Fibroblast of lung (primary cell): ENCODE data around the gene UGGT1. TPM values are rescaled to one million over a fixed set of nuclear protein-coding genes. Genes with fewer than 3 reads are reported as not detected.
A peak's percentile ranks its signal among the peaks of the same experiment; 100 is the strongest.

Experiments used
- DNase-seq, 2 donors: peaks; one replicate each; pipeline versions ENCODE4 v3.0.0 to v3.0.0-alpha.2; 2010; ENCODE audit warnings: low read depth in 2 of 2
- H2AFZ ChIP-seq: 2 replicates; pipeline ENCODE4 v1.5.1; 2012; ENCODE audit warnings: low read length, control low read depth, inconsistent platforms
- H3K27ac ChIP-seq: 2 replicates; pipeline ENCODE4 v1.5.1; 2011; ENCODE audit warnings: low read length, control low read depth; ENCODE audit not compliant: insufficient read depth
- H3K27me3 ChIP-seq: 2 replicates; pipeline ENCODE4 v1.5.1; 2011; ENCODE audit warnings: mild to moderate bottlenecking, low read length; ENCODE audit not compliant: control insufficient read depth, insufficient read depth
- H3K36me3 ChIP-seq: 2 replicates; pipeline ENCODE4 v1.5.1; 2011; ENCODE audit warnings: low read length; ENCODE audit not compliant: control insufficient read depth, insufficient read depth
- H3K4me1 ChIP-seq: 2 replicates; pipeline ENCODE4 v1.5.1; 2011; ENCODE audit warnings: low read length; ENCODE audit not compliant: control insufficient read depth, insufficient read depth; ENCODE audit errors: extremely low read depth
- H3K4me2 ChIP-seq: 2 replicates; pipeline ENCODE4 v1.5.1; 2011; ENCODE audit warnings: low read length, control low read depth; ENCODE audit not compliant: insufficient read depth; ENCODE audit errors: extremely low read depth
- H3K4me3 ChIP-seq, 4 experiments: fragments of 200-600 bp in 1 of 4; sonication (generic) in 1 of 4; replicated peaks in 1 of 4; 2 replicates each; pipeline ENCODE4 v1.5.1; 2011 to 2016; ENCODE audit warnings: low read length in 4 of 4, low read depth in 3 of 4, mild to moderate bottlenecking in 3 of 4, control low read depth in 2 of 4, inconsistent platforms in 1 of 4, mixed read lengths in 1 of 4; ENCODE audit not compliant: insufficient read depth in 1 of 4; ENCODE audit errors: control extremely low read depth in 1 of 4
- H3K79me2 ChIP-seq: 2 replicates; pipeline ENCODE4 v1.5.1; 2012; ENCODE audit warnings: mild to moderate bottlenecking, low read length, inconsistent platforms; ENCODE audit not compliant: control insufficient read depth, insufficient read depth
- H3K9ac ChIP-seq: 2 replicates; pipeline ENCODE4 v1.5.1; 2011; ENCODE audit warnings: mild to moderate bottlenecking, low read length, control low read depth; ENCODE audit not compliant: insufficient read depth
- H3K9me3 ChIP-seq: 2 replicates; pipeline ENCODE4 v1.5.1; 2012; ENCODE audit warnings: low read depth, low read length; ENCODE audit not compliant: control insufficient read depth, insufficient read depth
- H4K20me1 ChIP-seq: 2 replicates; pipeline ENCODE4 v1.5.1; 2011; ENCODE audit warnings: low read length; ENCODE audit not compliant: control insufficient read depth, insufficient read depth; ENCODE audit errors: extremely low read depth
- CTCF ChIP-seq, 2 donors: IDR thresholded peaks in 1 of 2; conservative IDR thresholded peaks in 1 of 2; 1 replicate in 1 of 2; 2 replicates in 1 of 2; pipeline ENCODE4 v1.5.1; 2011 to 2012; ENCODE audit warnings: low read length in 2 of 2, control low read depth in 1 of 2, inconsistent platforms in 1 of 2, low read depth in 1 of 2, mild to moderate bottlenecking in 1 of 2
- EZH2 ChIP-seq: IDR thresholded peaks from 2 replicates; pipeline ENCODE4 v1.5.1; 2012; ENCODE audit warnings: low read length, control low read depth, mild to moderate bottlenecking; ENCODE audit errors: missing control alignments
- polyA plus RNA-seq, 2 donors: library from polyadenylated mRNA; depleted of rRNA in 1 of 2; stranded (reverse) in 1 of 2; unstranded in 1 of 2; fragments of >200 nt; gene quantifications; 2 replicates each; pipeline ENCODE4 v1.2.1, GENCODE V29; 2011 to 2012; ENCODE audit warnings: missing spikeins in 1 of 2
- total RNA-seq: library from RNA; depleted of rRNA; stranded (reverse); fragments of >200 nt; gene quantifications from 2 replicates; pipeline ENCODE4 v1.2.1, GENCODE V29; 2014

Gene UGGT1
- total and polyA plus RNA-seq, 2 donors (not counting 1 experiment from before 2014, with no cell fraction given) = 59.3 to 87.9 TPM

GRCh38 chr2:128232965-128233789, 142.2 kb downstream of the UGGT1 start:
- Histone ChIP-seq H3K4me1 (peaks cover 8% of the 10 kb centered on the region), H2AFZ (peak overlapping the region; percentile 83), H3K27ac (peak overlapping the region; percentile 27), H3K4me3 (peak overlapping the region; percentile 60 to 81 (median 72)), H3K79me2 (no peaks in the 10 kb centered on the region), H3K36me3 (no peaks in the 10 kb centered on the region), H3K9ac (peak overlapping the region; percentile 70), H4K20me1 (no peaks in the 10 kb centered on the region), H3K27me3 (no peaks in the 10 kb centered on the region), H3K4me2 (peak overlapping the region; percentile 90), H3K9me3 (no peaks in the 10 kb centered on the region)
- TF ChIP-seq CTCF (conservative IDR thresholded peaks at IDR 0.05 in 1 of 2, IDR thresholded peaks at IDR 0.05 in 1 of 2; ENCODE audit: low read depth in 1 of 2, low read length in 2 of 2) (peak; percentile 80 to 85), EZH2 (no peak)
- DNase-seq = peak; percentile 67 to 69

GRCh38 chr2:128233790-128234395, 142.9 kb downstream of the UGGT1 start:
- no peaks in the 10 kb centered on the region for H3K27me3 ChIP-seq
- DNase-seq = no peak
- TF ChIP-seq EZH2 (no peak), CTCF (conservative IDR thresholded peaks at IDR 0.05 in 1 of 2, IDR thresholded peaks at IDR 0.05 in 1 of 2; ENCODE audit: low read depth in 1 of 2, low read length in 2 of 2) (no peak)
- H3K9me3 ChIP-seq = no peaks in the 10 kb centered on the region
- peak overlapping the region; percentile 32 for H3K4me2 ChIP-seq
- H3K9ac ChIP-seq = no peak overlapping the region
- H3K27ac ChIP-seq = no peak overlapping the region
- no peaks in the 10 kb centered on the region for H3K79me2 ChIP-seq
- peak overlapping the region; percentile 49 for H2AFZ ChIP-seq
- H4K20me1 ChIP-seq = no peaks in the 10 kb centered on the region
- peak overlapping the region in 2 of 4 experiments; percentile 65 to 81 for H3K4me3 ChIP-seq
- peaks cover 8% of the 10 kb centered on the region for H3K4me1 ChIP-seq
- no peaks in the 10 kb centered on the region for H3K36me3 ChIP-seq

- no peak overlapping the region for H3K27ac ChIP-seq
- H4K20me1 ChIP-seq = no peaks in the 10 kb centered on the region
- no peaks in the 10 kb centered on the region for H3K36me3 ChIP-seq
- no peak overlapping the region for H3K9ac ChIP-seq
- H3K9me3 ChIP-seq = no peaks in the 10 kb centered on the region
- H3K4me3 ChIP-seq = no peak overlapping the region
- H2AFZ ChIP-seq = no peak overlapping the region
- H3K4me1 ChIP-seq = peaks cover 8% of the 10 kb centered on the region
- H3K27me3 ChIP-seq = no peaks in the 10 kb centered on the region
- no peak for TF ChIP-seq CTCF (conservative IDR thresholded peaks at IDR 0.05 in 1 of 2, IDR thresholded peaks at IDR 0.05 in 1 of 2; ENCODE audit: low read depth in 1 of 2, low read length in 2 of 2)
- TF ChIP-seq EZH2 = no peak
- DNase-seq = no peak
- no peaks in the 10 kb centered on the region for H3K79me2 ChIP-seq
- H3K4me2 ChIP-seq = no peak overlapping the region
Observed at GRCh38 chr2:128234613-128235012, 143.6 kb downstream of the UGGT1 start.
